Superior temporal gyrus (tissue), 1 donor: ENCODE measurements around the gene PDGFA.

ENCODE experiments used
- DNase-seq: peaks from one replicate; pipeline ENCODE4 v3.0.0-alpha.2; 2016; ENCODE audit errors: extremely low spot score

Gene PDGFA

GRCh38 chr7:517774-518629 lies 1.6 kb downstream of the PDGFA start:
- DNase-seq, result peak; percentile 77

DNA sequence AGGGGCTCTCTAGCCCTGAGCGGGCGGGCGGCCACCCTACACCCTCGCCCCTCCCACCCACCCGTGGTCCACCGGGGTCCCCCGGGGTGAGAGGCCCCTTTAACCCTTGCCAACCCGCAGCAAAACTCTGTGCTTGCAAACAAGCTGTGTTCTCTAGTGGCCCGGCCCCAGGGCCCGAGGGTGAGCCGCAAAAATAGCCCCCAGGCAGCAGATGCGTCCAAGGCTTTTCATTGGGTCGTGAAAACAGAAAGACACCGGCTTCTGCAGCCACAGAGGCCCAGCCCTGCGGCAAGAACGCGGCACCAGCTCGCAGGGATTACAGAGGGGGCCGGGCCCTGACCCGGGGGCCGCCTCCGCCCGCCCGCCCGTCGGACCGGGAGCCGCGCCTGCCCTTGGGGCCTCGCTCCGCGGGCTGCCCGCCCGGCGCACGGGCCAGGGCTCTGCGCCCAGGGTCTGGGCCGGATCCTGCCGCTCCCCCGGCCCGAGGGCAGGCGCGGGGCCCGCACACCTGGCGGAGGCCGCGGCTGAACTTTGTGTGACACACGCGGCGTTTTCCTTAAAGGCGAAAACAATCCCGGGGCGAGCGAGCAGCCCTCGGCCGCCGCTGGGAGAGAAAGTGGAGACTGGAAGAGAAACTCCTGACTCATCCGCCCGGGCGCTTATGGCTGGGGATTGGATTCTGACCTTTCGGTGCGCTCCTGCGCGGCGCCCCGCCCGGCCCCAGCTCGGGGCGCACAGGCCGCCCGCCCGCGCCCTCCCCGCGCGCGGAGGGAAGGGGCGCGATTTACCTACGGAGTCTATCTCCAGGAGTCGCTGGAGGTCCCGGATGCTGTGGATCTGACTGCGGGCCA lies 2.8 kb downstream of the PDGFA start:
- DNase-seq, result no peak

- DNase-seq, result peak; percentile 33
Measured at GRCh38 chr7:516216-516605, 3.4 kb downstream of the PDGFA start.

GRCh38 chr7:515628-516027 lies 4.0 kb downstream of the PDGFA start:
- DNase-seq, result no peak

- DNase-seq, result peak; percentile 78
Measured at GRCh38 chr7:514651-515598, 4.7 kb downstream of the PDGFA start.

DNA sequence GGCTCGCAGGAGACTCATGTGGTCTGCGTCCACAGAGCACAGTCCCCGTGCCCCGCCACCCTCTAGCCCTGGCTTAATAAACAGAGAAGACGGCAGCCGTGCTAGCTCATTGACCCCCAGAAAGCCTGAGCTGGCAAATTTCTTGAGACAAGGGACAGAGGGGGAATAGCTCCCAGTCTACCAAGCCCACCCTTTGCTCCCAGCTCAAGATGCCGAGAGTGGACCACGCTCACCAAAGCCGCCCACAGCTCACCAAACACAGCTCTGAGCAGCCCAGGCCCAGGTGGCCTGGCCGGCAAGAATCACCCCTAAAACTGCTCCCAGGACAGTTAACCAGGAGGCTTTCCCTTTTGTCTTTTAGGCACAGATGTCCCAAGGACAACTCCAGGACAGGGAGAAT lies 5.4 kb downstream of the PDGFA start:
- DNase-seq, result no peak

DNA sequence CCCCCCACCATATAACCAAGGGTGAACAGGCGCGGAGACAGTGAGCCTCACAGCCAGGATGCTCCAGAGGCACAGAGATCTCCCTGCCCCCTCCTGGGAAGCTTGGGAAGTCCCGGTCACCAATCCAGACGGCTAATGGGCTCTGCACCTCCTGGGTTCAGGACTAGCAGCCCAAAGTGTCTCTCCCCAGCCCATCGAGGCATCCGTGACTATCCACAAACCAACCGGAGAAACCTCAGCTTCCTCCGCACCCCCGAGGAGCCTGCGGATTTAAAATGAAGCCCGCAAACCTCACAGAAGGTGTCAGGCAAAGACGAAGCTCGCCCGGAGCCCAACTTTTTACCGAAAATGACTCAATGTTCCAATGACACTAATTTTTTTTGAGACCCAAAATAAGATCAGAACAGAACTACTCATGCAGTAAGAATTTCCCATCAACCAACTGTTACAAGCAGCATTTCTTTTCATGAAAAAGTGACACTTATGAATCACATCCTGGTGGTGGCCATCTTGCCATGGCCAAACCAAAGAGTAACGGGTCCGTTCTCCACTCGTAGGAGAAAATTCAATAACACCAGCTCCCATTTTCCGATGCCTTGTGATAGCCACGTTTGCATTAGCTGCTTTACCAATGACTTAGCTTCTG lies 6.0 kb downstream of the PDGFA start:
- peak; percentile 63 for DNase-seq

- no peak for DNase-seq
Measured at GRCh38 chr7:512541-513311, 6.9 kb downstream of the PDGFA start.

DNA sequence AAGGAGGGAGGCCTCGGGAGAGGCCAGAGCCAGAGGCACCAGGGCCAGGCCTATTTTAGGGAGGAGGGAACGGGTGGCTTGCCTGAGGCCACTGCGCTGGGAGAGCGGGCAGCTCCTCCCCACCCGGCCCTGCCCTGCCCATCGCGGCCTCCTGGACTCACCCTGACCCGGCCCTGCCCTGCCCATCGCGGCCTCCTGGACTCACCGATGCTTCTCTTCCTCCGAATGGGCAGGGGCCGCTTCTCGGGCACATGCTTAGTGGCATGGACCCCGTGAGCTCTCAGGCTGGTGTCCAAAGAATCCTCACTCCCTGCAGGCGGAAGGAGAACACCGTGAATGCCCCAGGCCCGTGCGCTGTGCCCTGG lies 7.5 kb downstream of the PDGFA start:
- DNase-seq, result no peak

DNA sequence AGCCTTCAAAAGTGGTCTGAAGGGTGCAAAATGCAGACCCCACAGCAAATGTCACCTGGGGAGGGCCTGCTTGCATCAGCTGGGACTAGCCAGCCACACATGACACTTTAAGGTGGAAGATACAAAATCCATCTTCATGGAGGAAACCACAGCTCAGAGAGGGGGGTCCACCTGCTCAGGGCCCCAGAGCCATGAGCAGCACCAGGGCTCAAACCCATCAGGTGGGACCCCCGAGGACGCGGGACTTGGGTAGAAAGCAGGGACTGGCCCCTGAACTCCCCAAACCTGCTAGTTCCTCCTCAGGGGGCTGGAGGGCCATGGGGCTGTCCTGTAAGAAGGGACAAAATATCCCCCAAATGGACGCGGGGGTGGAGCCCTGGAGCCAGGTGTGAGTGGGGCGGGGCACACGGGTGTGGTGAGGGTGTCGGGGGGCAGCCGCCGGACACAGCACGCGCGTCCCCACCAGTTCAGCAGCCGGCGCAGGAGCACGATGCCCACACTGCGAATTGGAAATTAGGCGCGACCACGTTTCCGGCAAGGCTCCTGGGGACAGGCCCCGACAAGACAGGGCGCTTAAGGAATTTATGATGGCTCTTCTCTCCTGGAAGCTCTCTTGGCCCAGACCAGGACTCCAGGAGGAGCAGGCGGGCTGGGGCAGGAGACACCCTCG lies 8.0 kb downstream of the PDGFA start:
- no peak for DNase-seq

- DNase-seq, result no peak
Measured at GRCh38 chr7:510782-511281, 8.8 kb downstream of the PDGFA start.

DNA sequence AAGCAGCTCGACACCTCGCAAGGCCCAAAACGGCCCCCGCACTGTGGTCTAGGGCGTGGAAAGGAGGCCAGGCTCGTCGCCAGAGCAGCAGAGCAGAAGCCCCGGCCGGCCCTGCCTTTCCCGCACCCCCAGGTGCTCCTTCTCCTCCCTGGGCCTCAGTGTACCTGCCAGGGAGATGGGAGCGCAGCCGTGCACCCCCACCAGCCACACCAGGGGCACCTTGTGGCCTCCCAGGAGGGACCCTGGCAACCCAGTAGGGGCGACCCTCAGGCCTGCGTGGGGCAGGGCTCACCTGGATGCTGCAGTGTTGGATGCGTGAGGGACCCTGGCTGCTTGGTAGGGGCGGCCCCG lies 9.5 kb downstream of the PDGFA start:
- no peak for DNase-seq

DNA sequence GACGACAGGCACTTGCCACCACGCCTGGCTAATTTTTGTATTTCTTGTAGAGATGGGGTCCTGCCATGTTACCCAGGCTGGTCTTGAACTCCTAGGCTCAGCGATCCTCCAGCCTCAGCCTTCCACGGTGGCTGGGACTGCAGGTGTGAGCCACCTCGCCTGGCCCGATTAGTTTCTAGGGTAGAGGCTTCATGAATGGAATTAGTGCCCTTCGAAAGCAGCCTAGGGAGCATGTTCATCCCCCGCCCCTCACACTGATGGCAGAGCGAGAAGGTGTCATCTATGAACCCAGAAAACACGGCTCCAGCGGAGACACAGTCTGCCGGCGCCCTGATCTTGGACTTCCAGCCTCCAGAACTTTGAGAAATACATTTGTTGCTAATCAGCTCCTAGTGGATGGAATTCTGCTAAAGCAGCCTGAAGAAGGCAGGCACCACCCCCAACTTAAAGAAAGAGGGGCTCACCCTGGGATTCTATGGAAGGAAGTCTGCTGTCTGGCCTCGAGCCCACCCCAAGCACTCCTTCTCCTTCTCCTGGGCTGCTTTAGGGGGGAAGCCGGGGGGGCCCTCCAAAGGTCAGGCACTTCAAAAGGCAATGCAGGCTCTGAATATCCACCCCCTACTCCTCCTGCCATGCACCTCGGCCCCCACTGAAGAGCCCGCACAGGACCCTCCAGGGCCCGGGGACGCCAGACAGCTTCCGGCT lies 10.1 kb downstream of the PDGFA start:
- DNase-seq, result no peak

DNA sequence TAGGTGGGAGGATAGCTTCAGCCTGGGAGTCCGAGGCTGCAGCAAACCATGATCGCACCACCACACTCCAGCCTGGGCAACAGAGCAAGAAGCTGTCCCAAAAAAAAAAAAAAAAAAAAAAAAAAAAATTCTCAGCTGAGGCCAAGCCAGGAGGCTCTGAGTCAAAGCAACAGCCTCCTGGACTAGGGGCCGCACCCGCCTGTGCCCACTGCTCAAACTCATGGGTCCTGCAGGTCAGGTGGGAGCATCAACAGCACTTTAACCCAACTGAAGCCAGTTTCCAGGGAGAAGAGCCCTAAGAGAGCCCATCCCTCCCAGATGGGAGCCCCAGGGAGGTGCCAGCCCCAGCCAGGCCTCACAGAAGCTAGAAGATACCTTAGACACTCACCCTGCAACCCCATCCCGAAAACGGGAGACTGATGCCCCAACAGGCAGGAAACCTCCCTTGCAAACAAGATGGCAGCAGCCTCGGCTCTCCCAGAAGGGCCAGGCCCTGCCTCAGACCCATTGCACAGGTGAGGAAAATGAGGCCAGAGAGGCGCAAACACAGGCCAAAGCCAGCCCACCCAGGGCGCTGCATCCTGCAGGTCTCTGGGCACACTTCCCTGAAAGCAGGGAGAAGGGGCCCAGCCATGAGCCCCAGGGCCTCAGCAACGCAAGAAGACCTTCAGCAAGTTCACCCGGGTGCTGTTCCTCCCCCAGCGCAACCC lies 11.0 kb downstream of the PDGFA start:
- DNase-seq, result no peak

- DNase-seq, result no peak
Measured at GRCh38 chr7:507623-508300, 11.9 kb downstream of the PDGFA start.

DNA sequence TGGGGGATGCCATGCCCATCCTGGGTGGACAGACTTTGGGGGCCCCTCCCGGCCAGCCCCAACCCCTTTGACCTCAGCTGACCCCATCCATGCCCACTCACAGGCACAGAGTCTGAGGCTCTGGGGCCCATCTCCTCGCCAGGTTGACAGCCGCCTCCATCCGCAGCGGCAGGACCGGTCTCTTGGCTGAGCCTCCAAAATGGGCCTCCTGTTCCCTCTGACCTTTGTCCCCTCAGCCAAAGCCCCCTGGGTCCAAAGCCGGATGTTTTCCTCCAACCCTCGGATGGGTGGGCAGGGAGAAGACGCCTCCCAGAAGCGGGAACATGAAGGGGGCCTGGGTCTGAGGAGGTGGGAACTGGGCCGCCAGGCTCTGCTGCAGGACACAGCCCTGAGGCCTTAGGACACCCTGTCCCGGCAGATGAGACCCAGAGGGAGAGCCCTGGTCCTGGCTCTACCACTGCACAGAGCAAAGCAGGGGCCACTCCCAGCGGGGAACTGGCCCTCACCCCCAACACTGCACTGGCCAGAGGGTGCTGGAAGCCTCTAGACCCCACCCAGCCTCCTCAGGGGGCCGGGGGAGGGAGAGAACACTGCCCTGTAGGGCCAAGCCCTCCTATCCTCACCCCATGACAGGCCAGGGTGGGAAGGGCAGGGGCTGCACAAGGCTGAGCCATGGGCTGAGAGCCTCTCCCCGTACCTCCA lies 12.6 kb downstream of the PDGFA start:
- DNase-seq, result no peak

DNA sequence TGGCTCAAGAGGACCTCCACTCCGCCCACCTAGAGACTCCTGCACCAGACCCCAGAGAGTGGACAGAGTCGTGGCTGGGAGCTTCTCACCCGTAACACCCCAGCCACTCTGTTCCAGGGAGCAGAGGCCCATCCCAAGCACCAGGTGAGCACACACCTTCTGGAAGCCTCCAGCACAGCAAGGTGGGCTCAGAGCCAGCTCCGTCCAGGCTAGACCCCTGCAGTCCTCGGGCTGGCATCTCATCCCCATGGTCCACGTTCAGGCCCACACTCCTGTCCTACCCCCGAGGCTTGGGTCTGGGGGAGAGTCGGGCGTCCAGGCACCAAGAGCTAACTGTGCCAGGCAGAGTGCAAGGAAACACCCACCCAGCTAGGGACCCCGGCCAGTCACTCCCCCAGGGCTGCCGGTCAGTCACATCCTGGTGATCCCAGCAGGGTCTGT lies 13.2 kb downstream of the PDGFA start:
- no peak for DNase-seq
